HG03139 (cell line): ENCODE data around the gene SPTBN5.

Source experiments
- ATAC-seq: cut with Tn5 transposase; IDR thresholded peaks from one replicate; pipeline ENCODE4 v1.9.1; 2021; ENCODE audit not compliant: unreplicated experiment

The SPTBN5 gene

DNA sequence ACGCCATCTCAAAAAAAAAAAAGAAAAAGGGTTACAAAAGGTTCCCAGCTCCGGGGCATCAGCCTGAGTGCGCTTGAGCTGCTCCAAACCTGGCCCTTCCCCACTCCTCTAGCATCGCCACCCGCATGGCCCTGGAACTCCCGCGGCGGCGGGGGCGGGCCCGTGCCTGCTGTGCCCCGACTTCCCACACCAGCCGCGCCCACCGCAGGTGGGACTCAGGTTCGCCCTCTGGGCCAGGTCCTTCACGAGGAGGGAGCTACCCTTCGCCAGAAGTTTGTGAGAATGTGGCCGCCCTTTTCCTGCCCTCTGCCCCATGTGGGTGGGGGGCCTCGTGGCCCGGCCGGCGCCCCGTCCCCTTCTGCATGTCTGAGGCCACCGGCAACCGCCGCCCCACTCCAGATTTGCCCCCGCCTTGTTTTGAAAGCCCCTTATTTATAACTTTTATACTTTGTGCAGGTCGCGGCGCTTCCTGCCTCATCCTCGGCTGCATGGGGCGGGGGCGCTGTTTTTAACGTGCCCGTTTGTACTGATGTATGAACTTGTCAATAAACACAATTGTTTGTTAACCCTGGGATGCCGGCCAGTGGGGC lies 66.5 kb downstream of the SPTBN5 start:
- no peak for ATAC-seq

DNA sequence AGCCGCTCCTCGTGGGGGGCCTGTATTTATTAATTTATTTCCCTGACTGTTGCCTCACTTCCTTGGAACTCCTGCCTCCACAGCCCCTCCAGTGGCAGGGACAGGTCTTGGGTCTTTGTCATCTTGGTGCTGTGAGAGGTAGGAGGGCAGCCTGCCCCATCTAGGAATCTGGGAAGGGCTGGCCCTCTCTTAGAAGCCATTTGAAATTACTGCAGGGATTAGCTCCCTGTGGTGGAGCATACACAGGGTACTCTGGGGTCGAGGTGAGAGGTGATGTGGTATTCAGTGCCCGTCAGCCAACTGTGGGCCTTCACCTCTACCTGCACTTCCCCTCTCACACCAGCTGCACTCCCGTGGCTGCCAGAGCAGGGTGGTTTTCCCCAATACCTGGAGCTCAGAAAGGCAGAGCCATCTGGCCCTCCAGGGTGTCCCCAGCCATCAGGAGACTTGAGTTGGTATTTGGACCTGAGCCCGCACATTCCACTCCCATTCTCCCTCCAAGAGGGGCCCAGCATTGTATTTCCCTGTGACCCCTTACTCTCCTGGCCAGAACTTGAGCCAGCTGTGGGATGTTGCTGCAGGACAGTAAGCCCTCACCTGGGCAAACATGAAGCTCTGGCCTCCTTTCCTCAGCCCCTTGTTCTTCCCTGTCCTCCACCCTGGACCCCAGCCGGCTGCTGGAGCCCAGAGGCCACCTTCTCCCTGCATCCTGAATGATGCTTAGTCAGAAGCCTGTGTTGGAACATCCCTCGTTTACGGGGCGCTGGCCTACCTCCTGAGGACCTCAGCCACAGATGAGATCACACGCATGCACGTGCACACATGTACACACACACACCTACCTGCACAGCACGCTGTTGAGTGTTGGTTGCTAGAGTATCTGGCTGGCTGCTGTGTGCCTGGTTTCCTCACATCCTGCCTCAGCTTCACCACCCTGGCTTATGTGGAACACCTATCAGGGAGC lies 68.0 kb downstream of the SPTBN5 start:
- no peak for ATAC-seq

DNA sequence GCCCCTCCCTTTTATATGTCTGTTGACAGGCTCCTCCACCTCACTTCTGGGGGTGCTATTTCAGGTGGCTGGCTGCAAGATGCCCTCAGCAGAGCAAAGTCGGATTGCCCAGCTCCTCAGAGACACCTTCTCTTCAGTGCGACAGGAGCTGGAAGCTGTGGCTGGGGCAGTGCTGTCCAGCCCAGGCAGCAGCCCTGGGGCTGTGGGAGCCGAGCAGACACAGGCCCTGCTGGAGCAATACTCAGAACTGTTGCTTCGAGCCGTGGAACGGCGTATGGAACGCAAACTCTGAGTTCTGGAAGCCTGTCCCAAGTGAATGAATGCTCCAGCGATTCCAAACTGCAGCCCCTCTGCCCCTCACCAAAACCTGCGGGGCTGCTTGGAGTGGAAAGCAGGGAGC lies 68.7 kb downstream of the SPTBN5 start:
- ATAC-seq = no peak

DNA sequence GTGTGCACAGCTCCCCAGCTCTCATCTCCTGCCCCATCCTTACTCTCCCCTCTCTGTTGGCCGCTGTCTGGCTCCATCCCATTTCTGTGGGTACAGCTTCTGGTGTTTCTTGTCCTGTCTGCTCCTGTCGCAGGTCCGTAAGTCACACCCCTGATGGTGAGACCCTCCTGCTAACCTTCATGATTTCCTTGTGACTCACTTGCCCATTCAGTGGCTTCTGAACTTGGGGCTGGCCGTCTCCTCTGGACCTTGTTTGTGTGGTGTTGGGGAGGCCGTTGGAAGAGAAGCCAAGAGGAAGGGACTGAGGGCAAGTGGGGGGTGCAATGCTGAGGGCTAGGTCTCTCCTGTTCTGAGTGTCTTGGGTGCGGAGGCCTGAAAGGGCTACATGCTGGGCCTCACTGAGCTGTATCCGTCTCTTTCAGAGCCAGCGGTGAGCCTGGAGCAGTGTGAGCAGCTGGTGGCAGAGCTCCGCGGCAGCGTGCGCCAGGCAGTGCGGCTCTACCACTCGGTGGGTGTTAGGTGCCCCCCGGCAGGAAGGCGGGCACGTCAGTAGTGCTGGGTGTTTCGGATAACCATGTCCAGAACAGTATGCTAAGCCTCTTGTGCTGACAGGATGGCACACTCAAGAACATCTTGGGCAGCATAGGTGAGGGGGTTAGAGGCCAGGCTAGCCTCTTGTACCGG lies 69.6 kb downstream of the SPTBN5 start:
- ATAC-seq = no peak

DNA sequence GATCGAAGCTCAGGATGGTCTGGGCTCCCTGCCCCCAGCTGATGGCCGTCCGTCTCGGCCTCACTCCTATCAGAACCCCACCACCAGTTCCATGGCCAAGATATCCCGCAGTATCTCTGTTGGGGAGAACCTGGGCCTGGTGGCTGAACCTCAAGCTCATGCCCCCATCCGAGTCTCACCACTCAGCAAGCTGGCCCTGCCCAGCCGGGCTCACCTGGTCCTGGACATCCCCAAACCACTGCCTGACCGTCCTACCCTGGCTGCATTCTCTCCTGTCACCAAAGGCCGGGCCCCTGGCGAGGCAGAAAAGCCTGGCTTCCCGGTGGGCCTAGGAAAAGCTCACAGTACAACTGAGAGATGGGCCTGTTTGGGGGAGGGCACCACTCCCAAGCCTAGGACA lies 70.4 kb downstream of the SPTBN5 start:
- no peak for ATAC-seq

DNA sequence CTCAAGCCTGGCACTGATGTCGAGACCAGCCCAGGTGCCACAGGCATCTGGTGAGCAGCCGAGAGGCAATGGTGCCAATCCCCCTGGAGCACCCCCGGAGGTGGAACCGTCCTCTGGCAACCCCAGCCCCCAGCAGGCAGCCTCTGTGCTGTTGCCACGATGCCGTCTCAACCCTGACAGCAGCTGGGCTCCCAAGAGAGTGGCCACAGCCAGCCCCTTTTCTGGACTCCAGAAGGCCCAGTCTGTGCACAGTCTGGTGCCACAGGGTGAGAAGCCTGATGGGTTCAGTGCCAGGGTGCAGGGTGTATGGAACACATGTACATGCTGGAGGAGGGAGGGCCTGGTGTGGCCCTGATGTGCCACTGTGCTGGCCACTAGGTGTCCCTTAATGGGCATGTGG lies 70.9 kb downstream of the SPTBN5 start:
- ATAC-seq = no peak

DNA sequence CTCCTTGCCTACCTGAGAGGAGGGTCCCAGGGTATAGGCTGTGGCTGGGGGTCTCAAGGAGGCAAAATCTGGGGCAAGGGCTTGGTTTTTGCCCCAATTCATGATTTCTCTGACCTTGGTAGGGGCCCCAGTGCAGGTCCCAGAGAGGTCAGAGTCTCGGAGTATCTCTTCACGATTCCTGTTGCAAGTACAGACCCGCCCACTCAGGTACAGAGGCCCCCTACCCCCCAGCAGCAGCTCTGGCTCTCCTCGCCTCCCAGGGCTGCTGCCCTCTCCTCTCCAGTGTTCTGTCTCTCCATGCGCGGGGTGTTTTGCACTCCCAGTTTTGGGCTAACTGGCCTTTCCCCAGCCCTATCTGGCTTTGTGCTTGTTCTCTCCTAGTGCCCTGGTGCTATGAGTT lies 71.4 kb downstream of the SPTBN5 start:
- ATAC-seq = no peak

DNA sequence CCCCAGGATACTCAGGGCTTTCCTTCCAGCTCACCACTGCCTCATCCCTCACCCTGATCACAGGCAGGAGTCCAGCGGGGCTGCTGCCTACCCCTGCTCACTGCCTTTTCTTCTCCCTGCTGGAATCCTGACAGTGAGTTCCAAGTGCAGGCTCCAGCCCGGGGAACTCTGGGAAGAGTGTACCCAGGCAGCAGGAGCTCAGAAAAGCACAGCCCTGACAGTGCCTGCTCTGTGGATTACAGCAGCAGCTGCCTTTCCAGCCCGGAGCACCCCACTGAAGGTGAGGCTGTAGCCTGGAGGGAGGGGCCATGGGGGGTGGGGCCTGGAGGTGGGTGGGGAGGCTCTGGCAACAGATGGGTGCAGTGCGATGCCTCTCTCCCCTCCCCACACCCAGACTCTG lies 72.0 kb downstream of the SPTBN5 start:
- ATAC-seq = no peak

DNA sequence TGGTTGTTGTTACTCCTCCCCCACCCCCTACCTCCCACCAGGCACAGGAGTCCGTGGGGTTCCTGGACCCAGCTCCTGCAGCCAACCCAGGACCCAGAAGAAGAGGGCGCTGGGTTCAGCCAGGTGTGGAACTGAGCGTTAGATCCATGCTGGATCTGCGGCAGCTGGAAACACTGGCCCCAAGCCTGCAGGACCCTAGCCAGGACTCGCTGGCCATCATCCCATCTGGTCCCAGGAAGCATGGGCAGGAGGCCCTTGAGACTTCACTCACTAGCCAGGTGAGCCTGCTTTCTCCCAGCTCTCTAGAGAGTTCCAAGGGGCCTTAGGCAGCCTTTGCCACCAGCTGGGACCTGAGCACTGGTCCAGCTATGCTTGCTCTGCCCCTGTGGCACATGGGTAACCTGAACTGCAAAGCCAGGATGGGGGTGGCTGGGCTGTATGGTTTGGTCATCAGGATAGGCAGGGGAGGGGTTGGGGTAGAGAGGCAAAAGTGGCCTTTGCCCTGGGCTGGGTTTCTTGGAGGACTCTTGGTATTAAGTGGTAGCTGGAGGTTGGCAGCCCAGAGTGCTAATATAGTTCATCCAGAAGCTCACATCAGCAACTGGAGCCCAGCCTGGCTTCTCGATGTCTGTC lies 72.9 kb downstream of the SPTBN5 start:
- no peak for ATAC-seq

DNA sequence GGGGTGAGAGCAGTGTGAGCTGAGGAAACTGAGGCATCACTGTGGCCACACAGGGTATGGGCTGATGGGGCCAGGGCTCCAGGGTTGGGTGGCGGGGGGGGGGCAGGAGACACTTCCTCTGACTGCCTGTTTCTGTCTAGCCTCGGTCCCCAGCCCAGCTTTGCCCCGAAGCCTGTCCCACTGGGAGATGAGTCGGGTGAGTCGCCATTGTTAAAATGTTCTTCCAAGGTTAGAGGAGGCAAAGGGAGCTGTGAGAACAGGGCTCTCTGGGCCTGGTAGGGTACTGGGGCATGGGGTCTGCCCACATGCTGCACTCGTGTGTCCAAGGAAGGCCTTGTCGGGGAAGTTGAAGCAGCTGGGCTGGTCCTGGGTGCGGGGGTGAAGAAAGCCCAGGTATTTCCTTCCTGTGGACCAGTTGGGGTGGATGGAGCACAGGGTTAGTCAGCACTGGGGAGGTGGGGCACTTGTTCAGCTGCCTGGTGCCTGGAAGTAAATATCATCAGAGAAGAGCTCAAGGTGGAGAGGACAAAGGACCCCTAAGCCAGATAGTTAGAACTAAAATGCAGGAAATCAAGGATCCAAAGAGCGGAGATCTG lies 74.3 kb downstream of the SPTBN5 start:
- no peak for ATAC-seq

DNA sequence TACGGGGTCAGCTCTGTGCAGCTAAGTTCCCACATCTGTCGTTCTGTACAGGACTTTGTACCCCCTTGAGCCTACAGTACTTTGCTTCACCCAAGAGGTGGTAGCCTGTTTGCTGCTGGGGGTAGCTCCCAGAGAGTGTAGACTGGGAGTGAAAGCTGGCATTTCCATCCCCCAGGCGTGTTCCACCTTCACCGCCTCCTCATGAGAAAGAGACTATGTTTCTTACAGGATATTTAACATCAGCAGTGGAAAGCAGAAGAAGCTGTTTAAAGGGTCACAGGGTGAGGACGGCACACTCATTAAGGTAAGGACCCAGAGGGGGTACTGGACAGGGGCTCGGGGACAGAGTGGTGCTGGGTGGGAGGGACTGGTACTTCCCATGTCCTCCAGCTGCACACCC lies 76.1 kb downstream of the SPTBN5 start:
- no peak for ATAC-seq

DNA sequence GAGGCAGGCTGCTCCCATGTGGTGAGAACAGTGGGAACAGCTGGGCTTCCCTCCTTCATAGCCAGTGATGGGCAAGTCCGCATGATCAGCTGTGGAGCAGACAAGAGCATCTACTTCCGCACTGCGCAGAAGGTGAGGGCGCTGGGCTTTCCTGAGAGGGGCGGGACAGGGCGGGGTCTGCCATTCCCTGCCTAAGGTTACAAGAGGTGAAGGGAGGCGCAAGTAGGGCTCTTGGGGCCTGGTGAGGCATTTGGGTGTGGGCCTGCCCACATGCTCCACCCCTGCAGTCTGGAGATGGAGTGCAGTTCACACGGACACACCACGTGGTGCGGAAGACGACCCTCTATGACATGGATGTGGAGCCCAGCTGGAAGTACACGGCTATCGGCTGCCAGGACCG lies 76.5 kb downstream of the SPTBN5 start:
- no peak for ATAC-seq

DNA sequence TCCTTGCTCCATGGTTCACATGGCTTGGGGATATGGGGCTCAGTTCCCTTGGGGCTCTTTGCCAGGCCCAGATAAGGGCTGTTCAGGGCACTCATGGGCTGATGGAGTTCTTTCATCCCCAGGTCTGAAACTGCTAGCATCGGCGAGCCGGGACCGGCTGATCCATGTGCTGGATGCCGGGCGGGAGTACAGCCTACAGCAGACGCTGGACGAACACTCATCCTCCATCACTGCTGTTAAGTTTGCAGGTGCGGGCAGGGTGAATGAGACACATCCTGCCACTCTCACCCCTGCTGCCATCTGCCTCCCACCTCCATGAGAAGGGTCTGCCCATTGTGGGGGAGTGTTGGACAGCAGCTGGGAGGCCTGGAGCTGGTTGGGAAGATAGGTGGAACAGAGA lies 77.1 kb downstream of the SPTBN5 start:
- ATAC-seq = no peak

DNA sequence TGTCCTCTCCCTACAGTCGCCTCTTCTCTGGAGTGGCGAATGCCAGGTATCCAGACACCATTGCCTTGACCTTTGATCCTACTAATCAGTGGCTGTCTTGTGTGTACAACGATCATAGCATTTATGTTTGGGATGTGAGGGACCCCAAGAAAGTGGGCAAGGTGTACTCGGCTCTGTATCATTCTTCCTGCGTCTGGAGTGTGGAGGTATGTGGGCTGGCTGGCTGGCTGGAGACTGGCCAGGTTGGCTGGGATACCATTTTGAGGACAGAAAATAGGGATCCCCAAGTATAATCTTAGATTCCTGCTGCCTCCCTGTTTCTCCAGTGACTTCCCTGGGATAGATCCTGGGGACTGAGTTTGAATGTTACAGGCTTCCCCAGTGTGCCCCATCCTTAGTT lies 79.3 kb downstream of the SPTBN5 start:
- ATAC-seq = no peak

DNA sequence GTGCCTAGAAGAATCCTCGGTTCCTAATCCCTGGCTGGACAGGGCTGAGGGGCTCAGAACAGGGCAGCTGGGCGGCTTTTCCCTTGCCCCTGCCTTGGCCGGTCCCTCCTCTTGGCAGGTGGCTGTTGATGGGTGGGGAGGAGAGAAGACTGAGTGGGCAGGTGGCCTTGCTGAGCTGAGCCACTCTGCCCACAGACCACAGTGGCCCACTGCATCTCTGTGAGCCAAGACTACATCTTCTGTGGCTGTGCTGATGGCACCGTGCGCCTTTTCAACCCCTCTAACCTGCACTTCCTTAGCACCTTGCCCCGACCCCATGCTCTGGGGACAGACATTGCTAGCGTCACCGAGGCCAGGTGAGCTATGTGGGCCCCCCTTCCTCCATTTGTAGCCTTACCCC lies 80.4 kb downstream of the SPTBN5 start:
- no peak for ATAC-seq

DNA sequence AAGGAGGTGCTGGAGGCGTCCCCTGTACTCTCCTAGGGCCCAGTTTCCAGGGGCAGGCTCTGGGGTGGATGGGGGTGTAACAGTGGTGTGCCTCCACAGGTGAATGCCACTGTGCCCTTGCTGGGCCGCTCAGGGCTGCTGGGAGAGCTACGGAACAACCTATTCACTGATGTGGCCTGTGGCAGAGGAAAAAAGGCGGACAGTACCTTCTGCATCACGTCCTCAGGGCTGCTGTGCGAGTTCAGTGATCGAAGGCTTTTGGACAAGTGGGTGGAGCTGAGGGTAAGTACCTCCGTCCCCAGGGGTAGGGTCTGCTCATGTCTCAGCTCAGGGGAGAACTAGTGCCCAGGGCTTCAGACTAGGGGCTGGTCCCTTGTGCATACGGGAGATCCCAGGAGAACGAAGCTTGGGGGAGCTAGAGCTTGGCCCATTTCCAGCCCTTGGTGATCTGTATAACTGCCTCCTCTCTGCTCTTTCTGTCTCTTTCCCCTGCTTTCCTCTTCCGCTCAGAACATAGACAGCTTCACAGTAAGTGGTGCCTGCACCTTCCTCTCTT lies 81.0 kb downstream of the SPTBN5 start:
- no peak for ATAC-seq

DNA sequence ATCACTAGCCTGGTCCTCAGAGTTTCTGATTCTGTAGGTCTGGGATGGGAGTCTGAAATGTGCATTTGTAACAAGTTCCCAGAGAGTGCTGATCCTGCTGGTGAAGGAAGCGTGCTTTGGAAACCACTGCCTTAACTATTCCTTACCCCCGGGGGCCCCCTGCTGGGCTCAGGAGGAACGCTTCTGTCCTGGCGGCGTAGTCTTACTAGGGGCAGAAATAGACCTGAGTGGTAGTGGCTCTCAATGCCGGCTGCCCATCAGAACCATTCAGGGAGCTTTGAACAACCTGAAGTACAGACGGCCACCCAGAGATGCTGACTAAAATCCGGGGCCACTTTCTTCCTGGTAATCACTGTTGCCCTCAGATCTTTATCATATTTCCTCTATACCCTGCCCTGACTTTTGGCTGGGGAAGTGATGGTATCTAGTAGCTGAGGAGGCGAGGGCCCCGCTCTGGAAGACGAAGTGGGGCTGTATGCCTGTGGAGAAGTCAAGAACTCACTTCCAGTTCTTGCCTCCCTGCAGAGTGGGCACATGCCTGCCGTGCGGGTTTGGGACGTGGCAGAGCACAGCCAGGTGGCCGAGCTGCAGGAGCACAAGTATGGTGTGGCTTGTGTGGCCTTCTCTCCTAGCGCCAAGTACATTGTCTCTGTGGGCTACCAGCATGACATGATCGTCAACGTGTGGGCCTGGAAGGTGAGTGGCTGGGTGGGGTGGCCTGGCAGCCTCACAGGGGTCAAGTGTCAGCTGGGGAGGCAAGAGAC lies 82.2 kb downstream of the SPTBN5 start:
- no peak for ATAC-seq

DNA sequence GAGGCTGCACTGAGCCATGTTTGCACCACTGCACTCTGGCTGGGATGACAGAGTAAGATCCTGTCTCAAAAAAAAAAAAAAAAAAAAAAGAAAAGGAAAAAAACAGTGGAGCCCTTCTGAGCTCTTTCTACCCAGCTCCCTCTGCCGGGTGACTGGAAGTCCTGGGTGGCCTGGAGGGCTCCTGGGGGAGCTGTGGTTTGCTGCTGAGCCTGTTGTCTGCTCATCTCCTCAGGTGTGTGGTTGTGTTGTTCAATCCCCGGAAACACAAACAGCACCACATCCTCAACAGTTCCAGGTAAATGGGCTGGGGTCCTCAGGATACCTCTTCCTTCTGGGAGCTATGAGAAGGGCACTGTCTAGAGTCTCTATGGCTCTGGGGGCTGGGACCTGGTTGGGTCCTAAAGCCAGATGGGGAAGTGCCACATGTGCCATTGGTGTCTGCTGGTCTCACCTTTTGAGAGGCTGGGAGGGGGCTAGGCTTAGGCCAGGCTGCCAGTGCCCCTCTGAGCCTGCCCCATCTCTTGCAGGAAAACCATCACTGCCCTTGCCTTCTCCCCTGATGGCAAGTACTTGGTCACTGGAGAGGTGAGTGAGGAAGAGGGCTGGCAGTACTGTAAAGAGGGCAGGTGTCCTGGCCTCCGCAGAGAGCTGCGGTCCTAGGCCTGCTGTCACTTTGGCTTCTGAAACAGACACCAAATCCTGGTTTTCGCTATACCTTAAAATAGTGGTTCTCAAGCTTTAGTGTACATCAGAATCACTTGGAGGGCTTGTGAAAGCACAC lies 83.0 kb downstream of the SPTBN5 start:
- ATAC-seq = no peak

DNA sequence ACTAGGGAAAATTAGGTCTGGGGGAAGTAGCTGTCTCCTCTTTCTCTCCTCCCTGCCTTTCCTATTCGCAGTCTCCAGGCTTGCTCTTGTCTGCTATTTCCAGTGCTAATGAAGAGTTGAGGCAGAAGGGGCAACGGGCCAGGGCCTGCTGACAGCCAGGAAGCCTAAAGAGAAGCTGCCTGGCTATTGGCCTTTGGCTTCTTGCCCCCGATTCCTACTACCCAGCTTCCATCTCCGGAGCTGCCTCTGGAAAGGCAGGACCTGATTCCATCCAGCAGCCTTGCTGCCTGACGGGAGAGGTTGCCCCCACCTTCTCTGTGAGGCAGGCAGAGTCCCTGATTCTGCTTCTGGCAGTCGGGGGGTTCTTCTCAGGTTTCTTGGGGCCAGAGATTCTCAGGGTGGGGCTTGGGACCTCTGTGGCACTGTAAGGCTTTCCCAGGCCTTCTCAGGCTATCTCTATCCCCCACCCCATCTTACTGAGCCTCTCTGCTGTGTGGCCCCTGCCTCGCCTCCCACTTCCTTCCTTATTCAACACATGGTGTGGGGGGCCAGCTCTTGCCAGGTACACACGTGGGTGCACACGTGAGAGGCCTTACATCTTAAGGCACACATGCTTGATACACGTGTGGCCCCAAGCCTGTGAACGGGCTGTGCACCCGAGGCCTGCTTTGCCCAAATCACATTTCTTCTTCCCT lies 84.2 kb downstream of the SPTBN5 start:
- no peak for ATAC-seq
